ENCODE data around the gene ING5. TPM values are rescaled to one million over a fixed set of nuclear protein-coding genes. Genes with fewer than 3 reads are reported as not detected.

Gene ING5
- total RNA-seq, 1 donor from 2014 or later: 41.5 TPM

- H3K27ac ChIP-seq: no peak overlapping the region
- intact Hi-C loops (cut with DNase I): no loop called here
- H3K4me3 ChIP-seq: no peak overlapping the region
- peaks cover 0 to 5% of the 10 kb centered on the region in 2 donors for H3K36me3 ChIP-seq
- peaks cover 19% of the 10 kb centered on the region for H3K4me1 ChIP-seq
- H3K27me3 ChIP-seq: no peaks in the 10 kb centered on the region
- H3K9me3 ChIP-seq: no peaks in the 10 kb centered on the region
- peak; percentile 61 to 77 for DNase-seq (ENCODE audit: extremely low spot score in 2 of 2)
- TF ChIP-seq POLR2AphosphoS5 (IDR thresholded peaks at IDR 0.05; ENCODE audit: insufficient read depth in 1 of 2, low read depth in 1 of 2) (no peak), CTCF (IDR thresholded peaks at IDR 0.05) (no peak), POLR2A (IDR thresholded peaks at IDR 0.05) (no peak)
Measured at GRCh38 chr2:241768850-241769249, 67.0 kb downstream of the ING5 start.

- no peak for DNase-seq (ENCODE audit: extremely low spot score in 2 of 2)
Measured at GRCh38 chr2:241769819-241770184, 68.0 kb downstream of the ING5 start.

GRCh38 chr2:241770185-241770935, 68.5 kb downstream of the ING5 start:
- no peaks in the 10 kb centered on the region for H3K27me3 ChIP-seq
- DNase-seq (ENCODE audit: extremely low spot score in 2 of 2): peak; percentile 79 to 85
- no peak overlapping the region for H3K4me3 ChIP-seq
- intact Hi-C loops (cut with DNase I): no loop called here
- TF ChIP-seq POLR2A (IDR thresholded peaks at IDR 0.05) (no peak), POLR2AphosphoS5 (IDR thresholded peaks at IDR 0.05; ENCODE audit: insufficient read depth in 1 of 2, low read depth in 1 of 2) (no peak), CTCF (IDR thresholded peaks at IDR 0.05) (no peak)
- H3K9me3 ChIP-seq: no peaks in the 10 kb centered on the region
- peak overlapping the region; percentile 24 for H3K27ac ChIP-seq
- peaks cover 19% of the 10 kb centered on the region for H3K4me1 ChIP-seq
- peaks cover 0 to 5% of the 10 kb centered on the region in 2 donors for H3K36me3 ChIP-seq

More at GRCh38 chr2:241769819-241770184, 68.0 kb downstream of the ING5 start:
- intact Hi-C loops (cut with DNase I): no loop called here
- H3K9me3 ChIP-seq: no peaks in the 10 kb centered on the region
- peaks cover 0 to 5% of the 10 kb centered on the region in 2 donors for H3K36me3 ChIP-seq
- H3K4me3 ChIP-seq: no peak overlapping the region
- no peak overlapping the region for H3K27ac ChIP-seq
- H3K4me1 ChIP-seq: peaks cover 19% of the 10 kb centered on the region
- H3K27me3 ChIP-seq: no peaks in the 10 kb centered on the region
- TF ChIP-seq CTCF (IDR thresholded peaks at IDR 0.05): no peak
- TF ChIP-seq POLR2AphosphoS5 (IDR thresholded peaks at IDR 0.05; ENCODE audit: insufficient read depth in 1 of 2, low read depth in 1 of 2): no peak
- TF ChIP-seq POLR2A (IDR thresholded peaks at IDR 0.05): no peak

- TF ChIP-seq CTCF (IDR thresholded peaks at IDR 0.05) (no peak), POLR2A (IDR thresholded peaks at IDR 0.05) (no peak)
- Histone ChIP-seq H3K27me3 (no peaks in the 10 kb centered on the region), H3K4me1 (peaks cover 19% of the 10 kb centered on the region), H3K4me3 (no peak overlapping the region), H3K36me3 (peaks cover 0 to 5% of the 10 kb centered on the region in 2 donors), H3K9me3 (no peaks in the 10 kb centered on the region), H3K27ac (peak overlapping the region; percentile 24)
- peak; percentile 40 to 80 for DNase-seq (ENCODE audit: extremely low spot score in 2 of 2)
- intact Hi-C loops (cut with DNase I): no loop called here
Measured at GRCh38 chr2:241770936-241771285, 69.1 kb downstream of the ING5 start.

GRCh38 chr2:241771286-241772062, 69.6 kb downstream of the ING5 start:
- H3K36me3 ChIP-seq: peaks cover 0 to 5% of the 10 kb centered on the region in 2 donors
- H3K27me3 ChIP-seq: no peaks in the 10 kb centered on the region
- H3K9me3 ChIP-seq: no peaks in the 10 kb centered on the region
- H3K4me3 ChIP-seq: no peak overlapping the region
- peaks cover 19% of the 10 kb centered on the region for H3K4me1 ChIP-seq
- H3K27ac ChIP-seq: peak overlapping the region; percentile 55
- intact Hi-C loops (cut with DNase I): no loop called here
- TF ChIP-seq POLR2AphosphoS5 (IDR thresholded peaks at IDR 0.05; ENCODE audit: insufficient read depth in 1 of 2, low read depth in 1 of 2) (peak in 1 of 2 donors; percentile 69), CTCF (IDR thresholded peaks at IDR 0.05) (no peak)
- peak; percentile 89 to 92 for DNase-seq (ENCODE audit: extremely low spot score in 2 of 2)

Measured in vagina (tissue), 2 donors.